Right lobe of liver (tissue), 4 donors: ENCODE results near the gene LAIR1.

Experiments
- POLR2A ChIP-seq: fragments of 450-650 bp; IDR thresholded peaks from one replicate; pipeline ENCODE4 v1.6.1; 2017; ENCODE audit warnings: antibody characterized with exemption, mild to moderate bottlenecking
- TF ChIP-seq, protein P1 (sequence below), 4 donors: fragments of 200-600 bp in 3 of 4; fragments of 450-650 bp in 1 of 4; IDR thresholded peaks; one replicate each; pipeline versions ENCODE4 v1.5.1 to v1.8.0; 2016 to 2022; ENCODE audit warnings: antibody characterized with exemption in 4 of 4, mild to moderate bottlenecking in 2 of 4
- donor health status: DM: no; HTN: no; CAD: no.
- donor health status: DM: no; HTN: no; CAD: no.
- donor health status: DM: no; HTN: yes; CAD: no.

GRCh38 chr19:54335164-54335563 lies 29.6 kb downstream of the LAIR1 start:
- TF ChIP-seq POLR2A: no peak
- TF ChIP-seq, protein P1, sequence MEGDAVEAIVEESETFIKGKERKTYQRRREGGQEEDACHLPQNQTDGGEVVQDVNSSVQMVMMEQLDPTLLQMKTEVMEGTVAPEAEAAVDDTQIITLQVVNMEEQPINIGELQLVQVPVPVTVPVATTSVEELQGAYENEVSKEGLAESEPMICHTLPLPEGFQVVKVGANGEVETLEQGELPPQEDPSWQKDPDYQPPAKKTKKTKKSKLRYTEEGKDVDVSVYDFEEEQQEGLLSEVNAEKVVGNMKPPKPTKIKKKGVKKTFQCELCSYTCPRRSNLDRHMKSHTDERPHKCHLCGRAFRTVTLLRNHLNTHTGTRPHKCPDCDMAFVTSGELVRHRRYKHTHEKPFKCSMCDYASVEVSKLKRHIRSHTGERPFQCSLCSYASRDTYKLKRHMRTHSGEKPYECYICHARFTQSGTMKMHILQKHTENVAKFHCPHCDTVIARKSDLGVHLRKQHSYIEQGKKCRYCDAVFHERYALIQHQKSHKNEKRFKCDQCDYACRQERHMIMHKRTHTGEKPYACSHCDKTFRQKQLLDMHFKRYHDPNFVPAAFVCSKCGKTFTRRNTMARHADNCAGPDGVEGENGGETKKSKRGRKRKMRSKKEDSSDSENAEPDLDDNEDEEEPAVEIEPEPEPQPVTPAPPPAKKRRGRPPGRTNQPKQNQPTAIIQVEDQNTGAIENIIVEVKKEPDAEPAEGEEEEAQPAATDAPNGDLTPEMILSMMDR (IDR thresholded peaks at IDR 0.05): no peak
